ENCODE data around the gene RBP3.

The RBP3 gene

DNA sequence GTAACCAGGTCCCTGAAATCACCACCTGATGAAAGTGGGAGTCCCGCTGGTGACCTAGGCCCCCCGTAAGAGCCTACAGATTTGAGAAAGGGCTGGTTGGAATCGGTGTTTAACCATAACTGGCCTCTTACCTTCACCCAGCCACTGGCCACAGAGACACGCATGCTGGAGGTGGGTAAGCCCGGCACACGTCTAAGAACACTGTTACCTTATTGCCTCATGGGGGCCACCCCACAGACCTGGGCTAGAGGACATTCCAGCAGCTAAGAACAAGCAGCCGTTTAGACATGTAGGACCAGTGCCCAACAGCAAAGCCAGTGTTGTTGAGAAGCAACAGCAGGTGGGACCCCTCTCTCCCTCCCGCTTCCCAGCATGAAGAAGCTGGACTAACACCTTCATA is 28.4 kb upstream of the RBP3 start:
- no peak for DNase-seq

DNA sequence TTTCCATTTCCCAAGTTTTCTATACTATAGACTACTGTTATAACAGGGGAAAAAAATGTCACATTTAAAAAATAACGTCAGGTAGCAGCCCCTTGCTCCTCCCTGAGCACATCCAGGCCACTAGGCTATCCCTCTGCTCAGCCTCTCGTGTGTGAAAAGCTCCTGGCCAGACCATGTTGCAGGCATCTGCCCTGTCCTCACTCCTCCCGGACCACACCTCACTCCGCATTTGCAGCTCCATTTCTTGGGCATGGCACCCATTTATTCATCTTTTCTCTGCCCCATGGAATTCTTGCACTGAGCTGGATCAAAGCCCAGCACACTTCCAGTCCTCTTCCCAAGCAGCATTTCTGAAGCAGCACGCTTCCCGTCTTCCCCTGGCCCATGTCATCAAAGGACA is 27.4 kb upstream of the RBP3 start:
- DNase-seq = no peak

DNA sequence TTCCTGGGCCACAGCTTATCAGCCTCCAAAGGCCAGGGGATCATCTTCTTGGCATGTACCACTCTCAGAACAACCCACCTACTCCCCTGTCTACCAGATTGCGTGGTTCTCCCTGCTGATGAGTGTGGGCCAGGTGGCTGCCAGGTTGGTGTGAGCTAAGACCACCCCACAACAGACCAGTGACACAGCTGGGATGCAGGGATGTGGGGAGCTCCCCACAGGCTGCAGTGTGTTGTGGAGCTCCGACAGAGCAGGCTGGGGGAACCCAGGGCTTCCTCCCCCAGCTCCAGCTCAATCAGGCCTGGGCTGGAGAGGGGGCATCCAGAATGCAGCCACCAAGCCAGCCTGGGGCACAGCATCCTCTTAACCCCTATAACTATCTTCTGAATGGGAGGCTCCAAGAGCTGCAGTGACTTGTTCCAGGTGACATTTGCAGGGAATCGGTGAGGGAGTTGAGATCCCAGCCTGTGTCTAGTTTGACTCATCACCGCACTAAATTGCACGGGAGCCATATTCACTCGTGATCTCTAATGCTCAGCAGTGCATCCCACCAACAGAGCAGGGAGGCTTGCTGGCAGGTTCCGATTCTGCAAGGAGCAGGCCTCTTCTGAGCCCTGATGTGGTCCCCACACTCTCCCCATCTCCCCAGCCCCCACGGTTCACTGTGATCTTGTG is 26.5 kb upstream of the RBP3 start:
- no peak for DNase-seq

DNA sequence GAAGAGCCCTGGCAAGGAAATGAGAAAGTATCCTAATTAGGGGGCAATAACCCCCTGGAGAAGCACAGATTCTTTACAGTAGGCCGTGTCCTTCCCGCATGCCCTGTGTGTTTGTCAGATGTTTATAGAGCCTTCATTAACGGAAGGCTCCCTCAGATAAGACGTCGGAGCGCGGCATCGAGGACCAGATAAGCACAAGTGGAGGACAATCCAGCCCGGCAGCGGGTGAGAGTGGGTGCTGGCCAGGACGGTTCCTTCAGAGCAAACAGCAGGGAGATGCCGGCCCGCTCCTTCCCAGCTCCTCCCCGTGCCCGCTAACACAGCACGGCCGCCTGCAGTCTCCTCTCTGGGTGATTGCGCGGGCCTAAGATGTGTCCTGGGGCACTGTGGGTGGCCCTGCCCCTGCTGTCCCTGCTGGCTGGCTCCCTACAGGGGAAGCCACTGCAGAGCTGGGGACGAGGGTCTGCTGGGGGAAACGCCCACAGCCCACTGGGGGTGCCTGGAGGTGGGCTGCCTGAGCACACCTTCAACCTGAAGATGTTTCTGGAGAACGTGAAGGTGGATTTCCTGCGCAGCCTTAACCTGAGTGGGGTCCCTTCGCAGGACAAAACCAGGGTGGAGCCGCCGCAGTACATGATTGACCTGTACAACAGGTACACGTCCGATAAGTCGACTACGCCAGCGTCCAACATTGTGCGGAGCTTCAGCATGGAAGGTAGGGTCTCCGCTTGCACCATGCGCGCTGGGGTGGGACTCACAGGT is 25.7 kb upstream of the RBP3 start, which contains the start of gene GDF2:
GDF2 (plus strand) TSS at position 155 of the 762 bp plus-strand sequence; CDS start at position 370, 215 bp downstream.
- DNase-seq = no peak

DNA sequence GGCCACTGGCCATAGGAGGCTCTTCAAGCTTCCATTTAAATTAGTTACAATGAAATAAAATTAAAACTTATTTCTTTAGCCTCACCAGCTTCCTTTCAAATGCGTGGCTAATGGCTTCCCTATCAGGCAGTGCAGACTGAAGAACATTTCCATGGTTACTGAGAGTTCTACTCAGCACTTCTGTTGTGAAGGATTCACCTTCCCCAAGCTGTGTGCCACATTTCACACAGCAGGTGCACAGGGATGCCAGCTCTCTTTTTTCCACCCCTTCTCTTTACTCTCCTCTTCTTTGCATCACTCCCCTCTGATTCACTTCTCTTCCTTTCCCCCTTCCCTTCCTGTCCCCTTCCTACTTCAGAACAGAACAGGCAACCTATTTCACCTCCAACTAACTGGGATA is 25.1 kb upstream of the RBP3 start:
- no peak for DNase-seq

DNA sequence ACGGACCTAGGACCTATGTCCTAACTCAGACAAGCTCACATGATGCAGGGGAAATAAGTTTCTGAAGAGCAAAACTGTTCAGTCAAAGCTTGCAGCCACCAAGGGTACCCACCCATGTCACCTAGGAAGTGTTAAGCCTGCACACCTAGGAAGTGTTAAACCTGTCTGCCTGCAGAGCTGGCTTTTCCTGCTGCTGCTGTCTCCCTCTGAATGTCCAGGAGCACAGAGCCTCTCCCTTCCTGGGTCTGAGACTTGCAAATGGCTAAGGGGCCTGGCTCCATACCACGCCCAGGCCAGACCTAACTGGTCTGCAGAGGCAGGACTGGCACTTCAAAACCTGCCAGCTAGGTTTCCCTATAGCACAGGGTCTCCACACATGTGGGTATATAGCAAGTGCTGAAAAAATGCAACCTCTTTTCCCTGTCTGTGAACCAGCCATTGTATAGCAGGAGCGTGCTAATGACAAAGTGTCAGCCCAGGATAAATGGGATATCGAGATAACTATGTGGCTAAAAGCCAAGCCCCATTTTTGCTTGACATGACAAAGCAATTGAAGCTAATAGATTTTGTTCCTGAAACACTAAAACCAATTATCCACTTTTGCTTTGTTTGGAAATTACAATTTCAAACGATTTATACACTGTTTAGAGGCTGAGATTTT is 24.4 kb upstream of the RBP3 start:
- no peak for DNase-seq

DNA sequence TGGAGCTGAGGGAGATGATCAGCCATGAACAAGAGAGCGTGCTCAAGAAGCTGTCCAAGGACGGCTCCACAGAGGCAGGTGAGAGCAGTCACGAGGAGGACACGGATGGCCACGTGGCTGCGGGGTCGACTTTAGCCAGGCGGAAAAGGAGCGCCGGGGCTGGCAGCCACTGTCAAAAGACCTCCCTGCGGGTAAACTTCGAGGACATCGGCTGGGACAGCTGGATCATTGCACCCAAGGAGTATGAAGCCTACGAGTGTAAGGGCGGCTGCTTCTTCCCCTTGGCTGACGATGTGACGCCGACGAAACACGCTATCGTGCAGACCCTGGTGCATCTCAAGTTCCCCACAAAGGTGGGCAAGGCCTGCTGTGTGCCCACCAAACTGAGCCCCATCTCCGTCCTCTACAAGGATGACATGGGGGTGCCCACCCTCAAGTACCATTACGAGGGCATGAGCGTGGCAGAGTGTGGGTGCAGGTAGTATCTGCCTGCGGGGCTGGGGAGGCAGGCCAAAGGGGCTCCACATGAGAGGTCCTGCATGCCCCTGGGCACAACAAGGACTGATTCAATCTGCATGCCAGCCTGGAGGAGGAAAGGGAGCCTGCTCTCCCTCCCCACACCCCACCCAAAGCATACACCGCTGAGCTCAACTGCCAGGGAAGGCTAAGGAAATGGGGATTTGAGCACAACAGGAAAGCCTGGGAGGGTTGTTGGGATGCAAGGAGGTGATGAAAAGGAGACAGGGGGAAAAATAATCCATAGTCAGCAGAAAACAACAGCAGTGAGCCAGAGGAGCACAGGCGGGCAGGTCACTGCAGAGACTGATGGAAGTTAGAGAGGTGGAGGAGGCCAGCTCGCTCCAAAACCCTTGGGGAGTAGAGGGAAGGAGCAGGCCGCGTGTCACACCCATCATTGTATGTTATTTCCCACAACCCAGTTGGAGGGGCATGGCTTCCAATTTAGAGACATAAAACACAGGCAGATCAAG is 22.6 kb upstream of the RBP3 start:
- DNase-seq = no peak

DNA sequence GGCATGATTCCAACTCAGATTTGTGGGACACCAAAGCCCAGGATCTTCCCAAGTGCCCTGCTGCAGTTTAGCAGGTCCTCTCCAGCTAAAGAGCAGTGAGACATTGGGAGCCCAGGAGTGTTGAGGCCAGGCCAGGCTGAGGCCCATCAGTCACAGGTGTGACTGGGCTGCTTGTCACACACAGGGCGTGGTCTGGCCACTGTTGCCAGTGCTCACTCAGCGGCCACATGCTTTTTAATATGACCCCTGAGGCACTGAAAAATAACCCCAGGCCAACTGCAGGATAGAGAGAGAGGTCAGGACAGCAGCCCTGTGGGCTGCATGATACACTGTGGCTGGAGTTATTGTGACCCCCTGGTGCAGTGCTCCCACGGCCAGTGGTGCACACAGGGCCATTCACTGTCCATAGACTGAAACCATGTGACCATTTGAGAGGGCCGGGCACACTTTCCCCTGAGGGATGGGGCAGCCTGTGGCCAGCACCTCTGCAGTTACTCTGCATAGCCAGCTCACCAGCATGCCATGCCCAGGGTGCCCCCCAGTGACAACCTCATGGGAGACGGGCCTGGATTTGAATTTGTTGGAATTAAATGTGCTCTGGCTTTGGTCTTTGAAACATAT is 21.7 kb upstream of the RBP3 start:
- DNase-seq = no peak

DNA sequence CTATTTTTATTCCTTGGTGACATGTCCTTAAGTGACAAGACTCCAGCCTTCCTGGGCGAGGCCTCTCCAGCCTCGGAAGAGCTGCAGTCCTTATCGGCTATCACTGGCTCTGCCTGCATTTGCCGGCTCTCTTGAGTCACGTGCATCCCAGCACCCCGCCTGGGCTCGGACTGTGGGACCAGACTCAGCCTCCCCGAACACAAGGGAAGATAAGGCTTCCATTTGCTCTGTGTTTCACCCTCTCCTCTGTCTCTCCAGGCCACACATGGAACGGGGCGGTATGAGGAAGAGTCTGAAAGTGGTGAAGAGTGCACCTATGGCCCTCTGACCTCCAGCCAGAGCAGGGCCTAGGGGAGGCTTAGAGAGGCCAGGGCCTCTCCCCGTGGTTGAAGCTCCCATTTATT is 21.2 kb upstream of the RBP3 start:
- no peak for DNase-seq

DNA sequence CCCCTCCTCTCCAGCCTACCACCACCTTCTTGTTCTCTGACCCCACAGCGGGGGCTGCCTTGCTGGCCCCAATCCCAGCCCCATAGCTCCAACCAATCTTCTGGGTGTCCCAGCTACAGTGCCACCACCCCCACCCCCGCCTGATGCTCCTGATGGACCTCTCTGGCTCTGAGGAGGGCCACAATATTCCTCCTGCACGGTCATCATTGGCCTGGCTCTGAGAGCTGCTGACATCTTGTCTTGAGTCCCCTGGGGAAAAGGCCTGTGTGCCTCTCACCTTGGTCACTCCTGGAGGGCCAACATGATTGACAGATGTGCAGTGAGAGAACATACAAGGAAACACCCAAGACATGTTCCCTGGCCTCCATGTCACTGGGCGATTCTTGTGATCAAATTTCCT is 18.3 kb upstream of the RBP3 start:
- DNase-seq = no peak

DNA sequence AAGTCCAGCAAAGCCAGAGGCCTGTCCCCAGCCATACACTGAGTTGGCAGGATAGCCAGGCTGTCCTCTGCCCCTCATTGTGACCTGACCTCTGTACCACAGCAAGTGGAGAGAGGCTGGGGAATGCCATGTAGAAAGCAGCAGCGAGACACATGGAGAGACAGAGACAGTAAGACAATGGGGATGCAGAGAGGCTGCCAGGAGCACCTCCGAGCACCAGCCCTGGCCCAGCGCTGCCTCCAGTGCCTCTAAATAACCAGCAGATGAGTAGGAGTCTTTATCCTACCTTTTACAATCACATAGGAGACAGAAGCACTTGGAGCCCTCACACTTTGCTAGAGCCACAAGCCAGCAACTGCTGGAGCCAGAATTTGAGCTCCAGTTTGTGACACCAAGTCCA is 17.8 kb upstream of the RBP3 start:
- DNase-seq = no peak

DNA sequence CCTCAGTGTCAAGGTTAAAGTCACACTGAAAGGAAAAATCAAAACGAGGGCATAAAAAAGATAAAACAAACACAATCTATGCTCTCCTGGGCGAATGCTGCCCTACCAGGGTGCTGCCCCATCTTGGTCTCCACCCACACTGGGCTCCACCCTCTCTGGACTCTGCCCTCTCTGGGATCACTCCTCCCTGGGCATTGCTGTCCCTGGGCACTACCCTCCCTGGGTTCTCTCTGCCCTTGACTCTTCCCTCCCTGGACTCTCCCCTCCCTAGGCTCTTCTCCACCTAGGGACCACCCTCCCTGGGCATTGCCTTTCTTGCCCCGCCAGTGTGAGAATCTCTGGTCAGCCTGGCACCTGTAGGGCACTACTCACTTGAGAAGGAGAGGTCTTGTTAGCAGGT is 17.4 kb upstream of the RBP3 start:
- DNase-seq = no peak

DNA sequence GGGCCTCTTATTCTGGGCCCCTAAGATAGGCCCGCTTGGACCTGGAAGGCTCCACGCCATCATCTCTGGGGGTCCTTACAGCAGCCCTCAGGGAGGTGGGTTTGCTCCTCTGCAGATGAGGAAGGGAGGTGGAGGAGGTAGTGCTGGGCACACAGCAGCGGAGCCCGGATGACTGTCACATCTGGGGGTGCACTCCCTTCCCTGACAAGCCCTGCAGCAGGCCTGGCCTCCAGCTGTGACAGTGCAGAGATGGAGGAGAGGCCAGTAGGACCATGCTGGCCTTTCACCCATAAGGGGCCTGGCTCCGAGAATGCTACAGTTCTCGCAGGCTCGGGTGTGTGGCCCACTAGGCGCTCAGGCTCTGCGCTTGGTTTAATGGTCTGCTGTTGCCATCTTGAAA is 16.7 kb upstream of the RBP3 start:
- no peak for DNase-seq

DNA sequence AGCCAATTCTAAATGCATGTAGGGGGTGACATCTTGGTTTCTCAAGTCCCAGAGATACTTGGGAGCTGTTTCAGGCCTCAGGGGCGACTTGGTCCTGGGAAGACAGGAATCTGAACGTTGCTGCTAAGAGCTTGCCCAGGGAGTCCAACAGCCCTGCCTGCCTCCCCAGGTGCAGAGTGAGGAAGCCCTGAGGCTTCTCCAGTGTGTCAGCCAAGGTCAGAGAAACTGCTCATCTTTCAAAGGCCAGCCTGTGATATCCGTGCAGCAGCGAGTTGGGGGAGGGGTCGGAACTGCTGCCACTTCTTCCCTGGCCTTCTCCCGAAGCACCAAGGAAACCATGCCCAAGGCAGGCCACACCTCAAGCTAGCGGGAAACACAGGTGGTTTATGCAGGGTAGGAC is 16.2 kb upstream of the RBP3 start:
- no peak for DNase-seq

DNA sequence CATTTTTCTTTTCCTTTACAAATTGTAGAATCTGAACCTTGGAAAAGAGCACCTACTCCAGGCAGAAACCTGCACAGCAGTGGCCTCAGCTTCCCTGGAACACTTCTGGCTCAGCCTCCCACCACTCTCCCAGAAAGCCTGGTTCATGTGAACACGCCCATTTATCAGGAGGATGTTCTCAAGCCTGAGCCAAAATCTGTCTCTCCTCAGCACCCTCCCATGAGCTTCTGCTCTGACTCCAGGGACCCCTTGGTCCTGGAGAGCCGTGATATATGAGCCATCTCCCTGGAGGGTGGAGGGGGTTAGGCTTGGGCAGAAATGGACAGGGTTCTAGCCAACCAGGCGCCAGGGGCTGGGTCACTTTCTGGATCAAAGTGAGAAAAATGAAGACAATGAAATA is 15.8 kb upstream of the RBP3 start:
- DNase-seq = no peak

DNA sequence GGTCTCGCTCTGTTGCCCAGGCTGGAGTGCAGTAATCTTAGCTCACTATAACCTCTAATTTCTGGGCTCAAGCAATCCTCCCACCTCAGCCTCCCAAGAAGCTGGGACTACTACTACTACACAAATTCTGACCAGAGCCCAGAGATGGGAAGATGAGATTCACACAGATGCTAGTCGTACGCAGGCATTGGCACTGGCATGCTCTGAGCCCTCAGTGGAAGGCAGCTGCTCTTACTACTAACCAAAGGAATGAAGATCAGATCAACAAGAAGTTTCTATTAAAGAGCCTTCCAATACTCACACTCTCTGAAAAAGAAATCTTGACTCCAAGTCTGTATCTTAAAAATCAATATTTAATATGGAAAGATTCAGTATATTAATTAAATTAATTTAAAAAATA is 15.2 kb upstream of the RBP3 start:
- DNase-seq = no peak

DNA sequence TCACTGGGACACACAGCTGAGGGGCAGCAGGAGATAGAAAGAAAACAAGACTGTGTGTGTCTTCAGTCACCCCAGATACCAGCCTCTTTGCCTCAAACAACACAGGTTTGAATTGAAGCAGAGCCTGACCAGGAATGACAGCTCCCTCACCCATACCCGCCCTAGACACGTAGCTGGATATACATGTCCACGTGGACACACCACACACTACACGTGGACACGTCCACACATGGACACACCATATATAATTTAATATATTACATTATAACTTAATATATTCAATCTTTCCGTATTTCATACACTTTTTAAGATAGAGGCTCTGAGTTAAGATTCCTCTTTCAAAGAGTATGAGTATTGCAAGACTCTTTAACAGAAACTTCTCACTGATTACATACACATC is 14.6 kb upstream of the RBP3 start:
- no peak for DNase-seq

DNA sequence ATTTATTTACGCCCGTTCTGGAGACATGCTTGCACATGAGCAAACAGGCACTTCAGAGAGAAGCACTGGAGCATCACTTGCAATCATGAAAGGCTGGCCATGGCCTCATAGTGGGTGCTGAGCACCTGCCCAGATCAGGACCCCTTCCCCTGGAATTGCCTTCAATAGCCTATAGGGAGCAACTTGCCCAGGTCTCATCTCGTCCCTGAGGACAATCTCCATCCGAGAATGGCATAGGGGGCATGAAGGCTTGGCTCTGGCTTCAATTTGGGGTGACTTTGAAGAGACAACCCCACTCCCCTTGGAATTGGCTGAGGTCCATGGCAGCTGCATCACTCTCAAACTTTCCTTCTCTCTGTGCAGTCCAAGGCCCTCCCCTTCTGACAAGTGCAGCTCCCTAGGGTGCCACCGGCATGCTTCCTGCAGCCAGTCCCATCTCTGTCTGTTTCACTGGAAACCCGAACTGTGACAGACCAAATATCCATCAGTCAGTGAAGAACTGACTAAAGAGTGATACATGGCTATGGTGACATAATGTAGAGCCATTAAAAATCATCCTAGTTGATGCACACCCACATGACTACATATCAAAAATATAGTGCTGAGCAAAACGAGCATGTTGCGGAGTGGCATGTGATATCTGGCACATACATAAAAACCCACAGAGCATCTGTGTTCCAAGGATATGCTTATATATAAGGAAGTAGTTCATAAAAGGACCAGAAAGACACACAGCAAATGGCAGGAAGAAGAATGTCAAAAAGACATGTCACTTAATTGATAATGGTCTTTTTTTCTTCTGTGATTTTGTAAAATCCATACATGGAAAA is 13.5 kb upstream of the RBP3 start:
- no peak for DNase-seq

DNA sequence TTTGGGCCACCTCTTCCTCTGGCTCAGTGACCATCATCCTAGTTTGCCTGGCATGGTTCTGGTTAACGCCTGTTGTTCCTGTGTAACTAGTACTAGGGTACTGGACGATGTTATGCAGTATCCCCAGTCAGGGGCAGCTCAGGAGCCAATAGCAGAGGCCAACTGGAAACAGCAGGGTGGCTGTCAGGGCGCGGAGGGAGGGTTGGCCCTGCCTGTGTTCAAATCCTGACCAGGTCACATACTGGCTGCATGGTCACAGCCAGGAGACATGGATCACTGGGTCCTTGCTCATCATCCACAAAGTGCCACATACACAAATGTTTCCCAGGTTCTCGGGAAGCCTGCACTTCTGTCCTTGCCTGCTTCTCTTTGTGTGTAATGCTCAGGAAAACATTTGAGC is 12.3 kb upstream of the RBP3 start:
- no peak for DNase-seq

DNA sequence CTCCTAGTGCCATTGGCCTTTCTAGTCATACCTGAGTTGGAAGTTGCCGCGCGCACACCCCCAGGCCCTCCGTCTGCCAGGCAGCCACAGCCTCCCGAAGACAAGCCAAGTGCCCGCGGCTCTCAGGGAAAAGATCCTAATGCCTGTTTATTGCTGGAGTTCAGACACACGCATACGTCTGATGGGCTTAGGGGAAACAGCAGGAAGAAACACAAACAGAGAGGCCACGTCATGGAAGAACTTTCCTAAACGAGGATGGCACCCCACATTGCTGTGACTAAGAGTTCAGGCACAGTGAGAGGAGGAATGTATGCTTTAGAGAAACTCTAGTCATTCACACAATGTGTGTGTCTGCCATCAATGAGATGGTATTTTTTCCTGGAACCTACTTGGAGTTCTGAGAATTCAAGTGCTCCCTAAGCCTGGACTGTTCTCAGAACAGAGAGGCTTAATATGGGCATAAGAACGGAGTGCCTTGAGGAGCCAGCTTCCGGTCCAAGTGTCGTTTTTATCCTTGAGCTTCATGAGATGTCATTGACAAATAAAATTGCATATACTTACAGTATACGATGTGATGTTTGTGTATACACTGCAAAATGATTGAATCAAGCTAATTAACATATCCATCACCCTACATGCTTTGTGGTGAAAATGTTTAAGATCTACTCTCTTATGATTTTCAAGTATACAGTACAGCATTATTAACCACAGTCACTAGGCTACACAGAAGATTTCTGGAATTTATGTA is 11.6 kb upstream of the RBP3 start:
- DNase-seq = no peak

DNA sequence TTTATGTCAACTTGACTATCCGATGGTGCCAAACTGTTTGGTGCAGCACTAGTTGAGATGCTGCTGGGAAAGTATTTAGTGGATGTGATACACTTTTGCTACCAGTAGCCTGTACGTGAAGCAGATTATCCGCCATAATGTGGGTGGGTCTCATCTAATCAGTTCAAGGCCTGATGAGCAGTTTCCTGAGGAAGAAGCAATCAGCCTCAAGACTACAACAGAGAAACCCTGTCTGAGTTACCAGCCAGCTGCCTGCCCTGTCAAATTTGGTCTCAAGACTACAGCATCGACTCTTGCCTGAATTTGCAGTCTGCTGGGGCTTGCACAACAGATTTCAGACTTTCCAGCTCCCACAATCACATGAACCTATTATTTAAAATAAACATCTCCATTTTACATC is 10.9 kb upstream of the RBP3 start:
- DNase-seq = no peak

All from NCI-H2227 treated with DMSO at 0.1 percent for 48 hours (cell line).